ENCODE data around the gene ZNF3. TPM values are rescaled to one million over a fixed set of nuclear protein-coding genes. Genes with fewer than 3 reads are reported as not detected.

The ZNF3 gene
- total RNA-seq, 4 donors from 2014 or later = 14.5 to 25.4 (median 17.9) TPM

DNA sequence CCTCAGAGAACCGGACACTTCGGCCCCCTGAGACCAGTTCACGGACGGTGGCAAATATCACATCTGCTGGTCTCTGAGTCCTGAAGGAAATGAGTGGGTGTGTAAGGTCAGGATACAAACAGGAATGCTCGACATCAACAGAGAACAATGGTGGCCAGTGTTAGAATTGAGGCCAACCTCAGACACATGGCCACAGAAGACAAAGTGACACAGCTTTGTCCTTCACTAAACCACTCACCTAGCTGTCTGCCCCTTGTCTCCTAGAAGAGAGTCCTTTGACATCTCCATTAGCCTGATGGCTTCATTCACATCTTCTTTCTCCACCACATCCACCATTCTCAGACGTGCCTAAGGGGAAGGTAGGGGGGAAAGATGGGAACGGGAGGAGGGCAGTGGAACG is 11.5 kb upstream of the ZNF3 start:
- TF ChIP-seq, protein P1, sequence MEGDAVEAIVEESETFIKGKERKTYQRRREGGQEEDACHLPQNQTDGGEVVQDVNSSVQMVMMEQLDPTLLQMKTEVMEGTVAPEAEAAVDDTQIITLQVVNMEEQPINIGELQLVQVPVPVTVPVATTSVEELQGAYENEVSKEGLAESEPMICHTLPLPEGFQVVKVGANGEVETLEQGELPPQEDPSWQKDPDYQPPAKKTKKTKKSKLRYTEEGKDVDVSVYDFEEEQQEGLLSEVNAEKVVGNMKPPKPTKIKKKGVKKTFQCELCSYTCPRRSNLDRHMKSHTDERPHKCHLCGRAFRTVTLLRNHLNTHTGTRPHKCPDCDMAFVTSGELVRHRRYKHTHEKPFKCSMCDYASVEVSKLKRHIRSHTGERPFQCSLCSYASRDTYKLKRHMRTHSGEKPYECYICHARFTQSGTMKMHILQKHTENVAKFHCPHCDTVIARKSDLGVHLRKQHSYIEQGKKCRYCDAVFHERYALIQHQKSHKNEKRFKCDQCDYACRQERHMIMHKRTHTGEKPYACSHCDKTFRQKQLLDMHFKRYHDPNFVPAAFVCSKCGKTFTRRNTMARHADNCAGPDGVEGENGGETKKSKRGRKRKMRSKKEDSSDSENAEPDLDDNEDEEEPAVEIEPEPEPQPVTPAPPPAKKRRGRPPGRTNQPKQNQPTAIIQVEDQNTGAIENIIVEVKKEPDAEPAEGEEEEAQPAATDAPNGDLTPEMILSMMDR (IDR thresholded peaks at IDR 0.05) = no peak
- ATAC-seq (ENCODE audit: low FRiP score) = no peak
- no peak for DNase-seq (ENCODE audit: low spot score)

DNA sequence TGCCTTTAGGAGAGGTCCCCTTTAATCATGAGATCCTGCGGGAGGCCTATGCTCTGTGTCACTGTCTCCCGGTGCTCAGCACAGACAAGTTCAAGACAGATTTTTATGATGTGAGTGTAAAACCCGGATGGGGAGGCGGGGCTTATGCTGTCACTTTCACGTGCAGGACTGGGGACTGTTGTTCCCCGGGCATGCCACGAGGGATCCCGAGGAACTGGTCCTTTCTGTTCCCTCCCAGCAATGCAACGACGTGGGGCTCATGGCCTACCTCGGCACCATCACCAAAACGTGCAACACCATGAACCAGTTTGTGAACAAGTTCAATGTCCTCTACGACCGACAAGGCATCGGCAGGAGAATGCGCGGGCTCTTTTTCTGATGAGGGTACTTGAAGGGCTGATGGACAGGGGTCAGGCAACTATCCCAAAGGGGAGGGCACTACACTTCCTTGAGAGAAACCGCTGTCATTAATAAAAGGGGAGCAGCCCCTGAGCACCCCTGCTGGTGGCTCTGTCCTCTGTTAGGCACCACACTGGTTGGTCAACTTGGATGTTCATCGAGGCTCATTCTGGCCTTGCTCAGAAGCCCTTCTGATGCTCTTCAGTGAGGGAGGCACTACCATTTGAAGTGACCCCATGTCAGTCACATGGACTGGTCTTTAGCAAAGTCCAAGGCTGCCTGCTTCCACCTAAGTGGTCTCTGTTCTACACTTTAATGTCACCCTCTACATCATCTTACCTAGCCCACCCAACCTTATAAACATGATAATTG is 10.1 kb upstream of the ZNF3 start:
- DNase-seq (ENCODE audit: low spot score) = no peak
- TF ChIP-seq, protein P1 (IDR thresholded peaks at IDR 0.05) = no peak
- ATAC-seq (ENCODE audit: low FRiP score) = no peak

DNA sequence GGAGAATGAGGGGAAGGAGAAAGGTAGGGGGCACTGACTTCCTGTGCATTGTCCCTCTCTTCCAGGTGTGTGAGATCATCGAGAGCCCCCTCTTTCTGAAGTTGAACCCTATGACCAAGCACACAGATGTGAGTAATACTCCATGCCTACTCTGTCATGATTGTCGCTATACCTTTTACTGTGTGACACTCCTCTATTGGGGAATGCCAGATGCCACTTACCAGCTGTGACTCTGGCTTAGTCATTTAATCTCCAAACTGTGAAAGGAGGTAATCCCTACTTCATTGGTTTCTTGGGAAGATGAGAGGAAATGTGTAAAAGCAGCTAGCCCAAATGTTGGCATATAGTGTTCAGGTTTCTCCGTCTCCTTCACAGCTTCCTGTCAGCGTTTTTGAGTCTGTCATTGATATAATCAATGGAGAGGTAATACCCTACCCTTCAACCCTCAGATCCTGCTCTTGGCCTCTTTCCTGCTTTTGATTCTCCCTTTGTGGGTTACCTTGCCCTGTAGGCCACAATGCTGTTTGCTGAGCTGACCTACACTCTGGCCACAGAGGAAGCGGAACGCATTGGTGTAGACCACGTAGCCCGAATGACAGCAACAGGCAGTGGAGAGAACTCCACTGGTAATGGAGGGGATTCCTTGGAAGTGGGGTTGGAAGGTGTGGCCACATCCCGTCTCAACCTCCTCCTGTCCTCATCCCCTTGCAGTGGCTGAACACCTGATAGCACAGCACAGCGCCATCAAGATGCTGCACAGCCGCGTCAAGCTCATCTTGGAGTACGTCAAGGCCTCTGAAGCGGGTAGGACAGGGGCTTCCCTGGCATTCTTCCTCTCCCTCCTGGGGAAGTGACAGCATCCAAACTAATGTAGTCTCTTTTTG is 9.2 kb upstream of the ZNF3 start:
- no peak for DNase-seq (ENCODE audit: low spot score)
- ATAC-seq (ENCODE audit: low FRiP score) = no peak
- TF ChIP-seq, protein P1 (IDR thresholded peaks at IDR 0.05) = no peak

DNA sequence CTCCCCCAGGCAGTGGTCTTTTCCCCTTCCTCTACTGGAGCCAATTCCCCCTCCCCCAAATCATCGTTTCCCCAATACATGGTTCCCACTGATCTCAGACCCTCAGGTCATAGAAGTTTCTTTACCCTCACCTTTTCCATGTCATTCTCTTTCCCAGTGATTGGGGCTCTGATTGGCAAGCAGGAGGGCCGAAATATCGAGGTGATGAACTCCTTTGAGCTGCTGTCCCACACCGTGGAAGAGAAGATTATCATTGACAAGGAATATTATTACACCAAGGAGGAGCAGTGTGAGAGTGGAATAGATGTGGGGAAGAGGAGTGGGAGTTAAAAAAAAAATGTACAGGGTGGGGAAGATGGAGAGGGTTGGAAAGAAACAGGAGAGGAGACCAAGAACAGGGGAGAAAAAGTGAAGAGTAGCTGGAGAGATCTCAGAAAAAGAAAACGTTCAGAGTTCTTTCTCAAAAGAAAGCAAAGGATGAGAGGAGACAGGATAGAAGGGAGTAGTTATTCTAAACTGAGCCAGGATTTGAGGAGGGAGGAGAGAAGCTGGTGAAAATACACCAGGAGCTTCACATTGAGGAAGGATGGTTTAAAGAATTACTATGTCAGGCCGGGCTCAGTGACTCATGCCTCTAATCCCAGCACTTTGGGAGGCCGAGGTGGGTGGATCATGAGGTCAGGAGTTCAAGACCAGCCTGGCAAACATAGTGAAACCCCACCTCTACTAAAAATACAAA is 8.1 kb upstream of the ZNF3 start:
- TF ChIP-seq, protein P1 (IDR thresholded peaks at IDR 0.05) = no peak
- DNase-seq (ENCODE audit: low spot score) (no peak), ATAC-seq (ENCODE audit: low FRiP score) (no peak)

DNA sequence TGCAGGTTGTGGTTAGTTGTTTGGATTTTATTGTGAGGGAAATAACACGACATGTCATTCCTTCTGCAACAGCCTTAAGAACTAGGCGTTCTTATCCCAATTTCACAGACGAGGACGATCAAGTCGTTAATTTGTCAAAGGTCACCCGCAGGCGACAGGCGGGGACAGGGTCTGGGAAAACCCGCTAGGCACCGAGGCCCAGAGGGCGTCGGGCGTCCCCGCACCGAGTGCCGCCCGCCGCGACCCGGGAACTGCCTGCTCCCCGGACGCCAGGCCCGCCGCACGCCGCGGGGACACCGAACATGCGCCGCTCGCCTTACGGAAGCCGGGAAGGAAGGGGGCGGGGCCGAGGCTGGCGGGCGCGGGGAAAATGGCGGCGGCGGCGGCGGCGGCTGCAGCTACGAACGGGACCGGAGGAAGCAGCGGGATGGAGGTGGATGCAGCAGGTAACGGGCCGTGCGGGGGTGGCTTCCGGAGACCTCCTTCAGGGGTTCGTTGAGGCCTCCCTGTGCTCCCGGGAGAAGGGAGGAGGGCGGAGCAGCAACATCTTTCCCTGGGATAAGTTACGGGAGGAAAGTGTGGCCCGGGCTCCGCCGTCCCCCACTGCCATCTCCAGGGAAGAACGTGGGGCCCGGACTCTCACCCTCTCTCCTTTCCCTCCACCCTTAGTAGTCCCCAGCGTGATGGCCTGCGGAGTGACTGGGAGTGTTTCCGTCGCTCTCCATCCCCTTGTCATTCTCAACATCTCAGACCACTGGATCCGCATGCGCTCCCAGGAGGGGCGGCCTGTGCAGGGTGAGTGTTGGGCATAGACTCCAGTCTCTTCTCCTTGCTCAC is 7.3 kb upstream of the ZNF3 start, which contains the start of gene COPS6:
Gene COPS6, plus strand, starts transcription at position 349 of the 837 bp plus-strand sequence. Its CDS starts 22 bp downstream, at position 371.
- TF ChIP-seq, protein P1 (IDR thresholded peaks at IDR 0.05) = no peak
- ATAC-seq (ENCODE audit: low FRiP score) = peak; percentile 38

DNA sequence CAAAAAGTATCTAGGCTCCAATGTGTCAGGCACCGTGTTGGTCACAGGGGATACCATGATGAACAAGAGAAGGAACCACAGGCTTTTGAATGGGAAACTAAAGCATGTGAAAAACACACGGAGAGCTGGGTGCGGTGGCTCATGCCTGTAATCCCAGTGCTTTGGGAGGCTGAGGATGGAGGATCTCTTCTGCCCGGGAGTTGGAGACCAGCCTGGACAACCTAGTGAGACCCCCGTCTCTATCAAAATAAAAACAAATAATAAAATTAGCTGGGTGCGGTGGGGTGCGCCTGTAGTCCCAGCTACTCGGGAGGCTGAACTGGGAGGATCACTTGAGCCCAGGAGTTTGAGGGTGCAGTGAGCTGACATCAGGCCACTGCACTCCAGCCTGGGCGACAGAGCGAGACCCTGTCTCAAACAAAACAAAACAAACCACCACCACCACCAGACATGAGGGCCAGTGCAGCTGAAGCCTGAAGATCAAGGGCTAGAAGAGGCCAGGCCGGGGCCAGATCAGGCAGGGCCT is 6.6 kb upstream of the ZNF3 start:
- no peak for DNase-seq (ENCODE audit: low spot score)
- ATAC-seq (ENCODE audit: low FRiP score) = no peak
- TF ChIP-seq, protein P1 (IDR thresholded peaks at IDR 0.05) = no peak

More for the DNA sequence above, 7.3 kb upstream of the ZNF3 start, which contains the start of gene COPS6:
- DNase-seq (ENCODE audit: low spot score) = peak; percentile 72
